ENCODE results near the gene GBE1.
A peak's percentile ranks its signal among the peaks of the same experiment; 100 is the strongest.

Gene GBE1

DNA sequence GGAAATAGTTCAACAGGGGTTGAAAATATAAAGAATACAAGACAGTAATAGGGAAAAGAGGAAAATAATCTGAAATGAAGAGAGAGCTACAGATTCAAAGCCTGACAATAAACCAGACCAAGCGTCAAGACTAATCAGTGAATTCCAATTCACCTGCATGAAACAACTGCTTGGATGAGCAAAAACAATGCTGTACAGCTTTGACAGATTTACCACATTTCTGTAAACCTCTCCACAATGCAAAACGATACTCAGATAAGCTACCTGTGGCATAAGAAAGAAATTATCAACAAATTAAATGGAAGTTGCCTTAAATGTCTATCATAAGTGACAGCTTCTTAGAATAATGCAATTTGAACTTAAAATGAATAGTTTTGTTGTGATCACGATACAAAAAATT, 65.4 kb downstream of the GBE1 start:
- DNase-seq = no peak

DNA sequence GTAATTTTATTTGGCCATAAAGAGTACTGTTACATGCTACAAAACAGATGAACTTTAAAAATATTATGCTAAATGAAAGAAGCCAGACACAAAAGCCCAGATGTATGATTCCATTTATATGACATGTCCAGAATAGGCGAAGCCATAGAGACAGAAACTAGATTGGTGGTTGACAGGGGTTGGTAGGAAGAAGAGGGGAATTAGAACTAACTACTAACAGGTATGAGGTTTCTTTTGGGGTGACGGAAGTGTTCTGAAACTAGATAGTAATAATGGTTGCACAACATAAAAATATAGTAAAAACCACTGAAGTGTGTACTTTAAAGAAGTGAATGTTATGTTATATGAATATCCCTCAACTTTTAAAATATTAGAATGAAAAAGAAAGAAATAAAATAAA, 66.1 kb downstream of the GBE1 start:
- DNase-seq = no peak

DNA sequence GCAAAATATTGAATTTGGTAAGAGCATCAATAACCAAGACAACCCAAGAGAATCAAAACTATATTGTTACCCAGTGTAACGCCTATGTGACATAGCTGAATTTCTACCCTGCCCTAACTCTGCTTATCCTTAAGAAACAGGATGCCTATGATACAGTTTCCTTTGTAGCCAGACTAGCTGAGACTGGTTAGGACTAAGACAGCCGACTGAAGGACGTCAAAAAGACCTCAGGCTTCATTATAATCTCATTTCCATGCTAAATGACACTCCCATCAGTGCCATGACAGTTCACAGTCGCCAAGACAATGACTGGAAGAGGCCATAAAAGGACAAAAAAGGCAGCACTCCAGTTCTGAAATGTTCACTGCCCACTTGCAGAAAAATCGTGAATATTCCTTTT, 66.8 kb downstream of the GBE1 start:
- no peak for DNase-seq

DNA sequence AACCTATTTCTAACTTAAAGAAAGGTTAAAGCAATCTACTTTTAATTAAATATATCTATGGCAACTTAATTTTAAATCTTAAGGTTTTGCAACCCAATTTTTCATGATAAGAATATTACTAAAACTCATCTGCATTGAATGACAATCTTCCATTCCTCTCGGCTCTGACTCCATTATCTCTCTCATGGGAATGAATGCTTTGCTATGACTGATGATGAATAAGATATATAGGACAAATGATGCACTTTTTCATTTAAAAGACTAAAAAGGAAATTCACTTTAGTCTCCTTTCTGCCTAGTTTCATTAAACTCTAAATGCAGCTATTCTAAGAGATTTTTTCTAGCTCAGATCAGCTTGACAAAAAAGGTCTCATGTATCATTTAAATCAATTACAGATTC, 68.7 kb downstream of the GBE1 start:
- DNase-seq = peak; percentile 40

DNA sequence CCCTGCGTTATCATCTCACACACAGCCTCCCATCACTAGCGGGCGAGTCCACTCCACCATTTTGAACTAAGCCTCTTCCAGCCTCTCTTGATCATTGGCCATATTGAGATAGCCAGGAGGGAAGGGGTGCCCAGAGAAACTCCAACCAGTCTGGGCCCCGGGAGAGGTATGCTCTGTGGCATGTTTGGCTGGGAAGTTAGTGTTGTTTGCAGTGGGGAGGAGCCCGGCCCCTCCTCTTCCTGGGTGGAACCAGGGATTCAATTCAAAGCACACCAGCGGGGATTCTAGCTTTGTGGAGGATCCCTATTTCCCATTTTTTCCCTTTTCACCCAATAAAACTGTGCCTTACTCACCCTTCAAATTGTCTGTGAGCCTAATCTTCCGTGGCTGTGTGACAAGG, 71.8 kb downstream of the GBE1 start:
- DNase-seq = no peak

DNA sequence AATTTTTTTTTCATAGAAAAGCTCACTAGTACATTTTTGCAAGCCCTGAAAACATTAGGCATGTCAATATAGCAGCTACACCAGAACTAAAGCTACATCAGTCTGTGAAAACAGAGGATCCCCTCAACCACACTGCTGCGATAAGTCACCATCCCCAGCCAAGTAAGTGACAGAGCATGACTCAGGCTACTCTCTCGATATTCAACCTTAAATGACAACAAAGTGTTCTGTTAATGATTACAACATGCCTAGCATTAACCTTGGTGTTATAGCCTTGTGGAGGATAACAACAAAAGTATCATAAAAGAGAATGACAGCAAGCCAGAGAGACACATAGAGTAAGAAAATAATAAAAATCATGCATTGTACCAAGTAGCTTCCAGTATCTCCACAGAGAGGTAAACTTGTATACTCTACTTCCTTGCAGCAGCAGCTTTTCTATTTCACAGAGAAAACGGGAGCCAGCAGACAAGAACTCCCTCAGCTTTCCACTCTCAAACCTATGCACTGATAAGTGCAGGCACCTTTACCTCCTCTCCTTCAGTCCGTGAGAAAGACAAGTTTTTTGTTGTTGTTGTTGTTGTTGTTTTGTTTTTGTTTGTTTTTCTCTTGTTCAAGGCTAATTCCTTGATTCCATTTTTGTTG, 76.6 kb downstream of the GBE1 start:
- peak; percentile 71 for DNase-seq

DNA sequence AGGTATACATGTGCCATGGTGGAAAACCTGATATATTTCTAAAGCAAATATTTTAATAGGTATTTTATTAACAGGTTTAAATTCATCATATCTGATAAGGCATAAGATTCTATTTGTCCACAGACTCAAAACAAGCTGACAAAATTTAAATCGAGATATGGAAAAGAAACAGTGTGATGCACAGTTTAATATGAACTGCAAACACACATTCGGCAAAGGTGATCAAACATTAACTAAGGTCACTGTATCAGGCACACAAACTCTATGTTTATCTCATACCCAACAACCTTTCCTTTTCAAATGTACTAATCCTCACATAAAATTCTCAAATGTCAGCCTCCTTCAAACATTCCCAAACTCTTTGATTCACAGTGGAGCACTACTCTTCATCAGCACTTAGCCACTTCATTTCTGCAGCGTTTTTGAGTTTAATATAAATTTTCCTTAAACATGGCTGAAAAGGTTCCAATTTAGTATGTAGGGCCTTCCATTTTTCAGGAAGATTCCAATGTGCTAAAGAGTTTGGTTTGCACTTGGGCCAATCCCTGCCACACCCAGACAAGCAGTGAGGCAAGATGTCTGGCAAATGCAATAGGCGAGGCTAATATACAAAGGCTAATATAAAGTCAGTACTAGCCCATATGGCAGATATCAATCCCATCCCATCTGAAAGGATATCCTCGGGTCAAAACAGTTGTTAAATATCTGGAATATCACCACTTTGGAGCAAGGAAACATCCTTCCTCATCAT, 84.6 kb downstream of the GBE1 start:
- no peak for DNase-seq

DNA sequence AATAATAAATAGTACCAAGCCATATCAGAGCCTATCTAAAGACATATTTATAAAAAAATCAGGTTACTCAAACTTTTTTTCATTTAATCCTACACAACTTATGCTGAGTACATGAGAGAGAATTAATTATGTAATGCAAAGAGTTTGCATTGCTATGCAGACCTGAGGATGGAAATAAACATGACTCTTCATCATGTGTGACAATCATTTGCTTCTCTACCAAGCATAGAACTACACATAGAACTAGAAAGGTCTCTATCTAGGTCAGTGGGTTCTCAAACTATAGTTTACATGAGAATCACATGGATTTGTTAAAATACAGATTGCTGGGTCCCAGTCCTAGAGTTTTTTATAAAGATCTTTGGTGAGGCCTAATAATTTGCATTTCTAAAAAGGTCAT, 86.8 kb downstream of the GBE1 start:
- no peak for DNase-seq

DNA sequence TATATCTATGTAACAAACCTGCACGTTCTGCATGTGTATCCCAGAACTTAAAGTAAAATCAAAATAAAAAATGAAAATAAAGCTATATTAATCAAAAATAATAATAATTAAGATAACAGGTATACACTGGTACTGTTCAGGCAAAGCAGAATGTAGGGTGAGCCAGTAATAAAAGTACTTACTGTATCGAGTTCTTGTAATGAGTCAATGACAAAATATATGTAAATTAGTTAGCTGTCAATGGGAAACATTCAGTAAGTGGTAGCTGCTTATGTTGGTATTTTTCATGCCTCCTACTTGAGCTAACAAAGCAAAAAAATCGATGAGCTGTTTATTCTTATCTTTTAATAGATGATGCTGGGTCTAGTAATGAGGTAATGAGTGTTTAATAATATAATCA, 93.2 kb downstream of the GBE1 start:
- no peak for DNase-seq

DNA sequence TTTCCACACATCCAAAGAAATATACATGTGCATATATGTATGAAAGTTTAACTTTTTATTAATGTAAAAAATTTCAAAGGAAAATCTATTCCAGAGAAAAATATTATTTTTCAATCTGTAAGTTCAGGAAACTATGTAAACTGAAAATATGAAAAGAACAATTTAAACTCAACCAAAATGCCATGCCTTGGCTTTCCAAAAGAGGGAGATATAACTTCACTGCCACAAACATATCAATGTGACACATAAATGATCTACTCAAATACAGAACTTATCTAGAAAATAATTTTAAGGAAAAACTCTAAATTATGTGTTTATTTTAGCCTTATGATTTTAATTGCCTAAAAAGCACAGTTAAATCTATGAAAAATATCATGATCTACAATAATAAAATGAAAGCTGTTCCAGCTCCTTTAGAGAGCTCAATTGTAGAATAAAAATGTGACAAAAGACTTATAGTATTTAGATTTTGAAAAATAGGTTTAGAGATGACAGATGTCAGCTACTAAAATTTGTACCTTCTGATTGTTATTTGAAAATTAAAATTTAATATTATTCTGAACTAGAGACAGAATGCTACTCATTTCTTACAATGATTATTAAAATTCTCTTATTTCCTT, 94.8 kb downstream of the GBE1 start:
- peak; percentile 33 for DNase-seq

DNA sequence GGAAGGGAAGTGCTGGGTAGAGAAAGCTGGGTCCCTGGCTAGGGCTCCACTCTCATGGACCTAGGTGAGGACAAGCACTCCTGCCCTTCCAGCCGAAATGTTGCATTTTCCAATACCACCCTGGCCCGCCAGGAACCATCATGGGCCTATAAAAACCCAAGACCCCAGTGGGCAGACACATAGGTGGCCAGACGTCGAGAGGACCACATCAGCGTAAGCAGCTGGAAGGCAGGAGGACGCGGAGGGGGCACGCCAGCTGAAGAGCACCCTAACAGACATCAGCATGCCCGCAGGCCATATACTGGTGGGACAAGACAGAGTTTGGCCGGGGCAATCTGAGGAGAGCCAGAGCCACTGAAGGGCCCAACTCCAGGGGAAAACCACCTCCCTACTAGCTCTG, 98.3 kb downstream of the GBE1 start:
- DNase-seq = no peak

DNA sequence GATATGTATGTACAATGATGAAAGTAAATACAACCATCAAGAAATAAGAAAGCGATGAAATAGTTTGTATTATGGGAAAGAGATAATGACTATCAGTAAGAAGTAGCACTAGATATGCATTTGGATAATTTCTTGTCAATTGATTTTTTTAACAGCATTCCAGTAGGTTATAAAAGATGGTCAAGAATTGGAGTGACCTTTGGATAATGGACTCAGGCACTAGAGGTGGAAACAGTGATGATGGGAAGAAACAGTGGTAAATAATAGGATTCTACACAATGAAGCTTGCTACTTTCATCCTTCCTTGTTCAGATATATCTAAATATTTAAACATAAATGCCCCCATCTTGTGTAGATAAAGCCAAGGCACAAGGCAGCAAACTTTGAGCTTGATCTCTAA, 101.4 kb downstream of the GBE1 start:
- DNase-seq = no peak

DNA sequence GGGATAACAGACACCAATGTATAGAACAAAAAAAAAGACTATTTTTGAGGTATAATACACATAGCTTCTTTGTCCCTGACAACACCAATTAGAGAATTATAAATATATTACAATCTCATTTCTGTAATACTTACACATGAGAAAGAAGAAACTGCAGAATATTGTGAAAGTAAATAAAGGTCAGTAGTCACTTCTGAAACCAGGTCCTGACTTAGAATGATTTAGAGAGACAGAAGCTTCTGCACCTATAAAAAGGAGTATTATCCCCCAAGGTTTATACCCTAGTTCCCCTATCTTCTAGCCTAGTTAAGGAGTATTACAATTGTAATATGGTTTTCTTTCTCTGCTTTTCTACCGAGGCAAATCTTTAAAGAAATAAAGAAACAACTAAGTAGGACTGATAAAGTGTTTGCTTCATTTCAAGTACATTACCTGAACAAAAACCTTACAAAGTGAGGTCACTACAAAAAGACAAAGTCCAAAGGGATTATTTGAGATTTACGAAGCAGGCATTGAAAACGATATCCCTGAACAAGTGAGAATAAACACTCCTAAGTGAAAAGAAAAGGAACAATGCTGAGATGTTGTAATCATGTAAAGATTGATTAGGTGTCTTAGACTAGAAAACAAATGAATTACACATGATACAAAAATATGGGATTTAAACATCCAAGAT, 103.0 kb downstream of the GBE1 start:
- no peak for DNase-seq

DNA sequence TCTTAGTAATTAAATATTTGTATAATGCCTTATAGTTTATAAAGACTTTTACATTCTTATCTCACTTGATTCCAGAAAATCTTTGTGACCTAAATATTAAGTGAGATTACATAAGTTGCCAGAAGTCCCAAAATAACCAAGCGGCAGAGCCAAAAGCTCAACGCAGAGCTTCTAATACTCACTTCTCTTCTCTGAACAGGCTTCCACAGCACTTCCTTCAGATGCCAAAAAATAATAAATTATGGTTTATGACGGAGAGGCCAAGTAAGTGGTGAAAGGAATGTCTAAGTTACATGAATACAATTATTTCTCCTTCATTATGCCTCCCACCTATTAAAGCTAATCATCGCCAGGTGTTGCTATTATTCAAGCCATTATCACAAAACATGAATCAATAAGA, 110.3 kb downstream of the GBE1 start:
- no peak for DNase-seq

DNA sequence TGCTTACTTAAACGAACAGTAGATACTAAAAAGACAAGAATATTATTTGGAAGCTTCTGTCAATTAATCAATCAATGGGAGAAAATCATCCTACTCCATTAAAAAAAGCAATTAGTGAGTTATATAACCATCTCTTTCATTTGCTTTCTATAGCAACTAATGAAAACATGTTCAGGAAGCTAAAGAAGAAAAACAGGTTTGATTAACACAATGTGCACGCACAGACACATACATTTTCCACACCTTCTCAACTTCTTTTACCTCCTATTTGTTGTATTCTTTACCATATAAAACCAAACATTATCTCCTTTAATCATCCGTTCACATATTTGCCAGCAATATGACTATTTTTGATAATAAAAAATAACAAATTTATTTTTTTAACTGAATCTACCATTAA, 111.3 kb downstream of the GBE1 start:
- no peak for DNase-seq

DNA sequence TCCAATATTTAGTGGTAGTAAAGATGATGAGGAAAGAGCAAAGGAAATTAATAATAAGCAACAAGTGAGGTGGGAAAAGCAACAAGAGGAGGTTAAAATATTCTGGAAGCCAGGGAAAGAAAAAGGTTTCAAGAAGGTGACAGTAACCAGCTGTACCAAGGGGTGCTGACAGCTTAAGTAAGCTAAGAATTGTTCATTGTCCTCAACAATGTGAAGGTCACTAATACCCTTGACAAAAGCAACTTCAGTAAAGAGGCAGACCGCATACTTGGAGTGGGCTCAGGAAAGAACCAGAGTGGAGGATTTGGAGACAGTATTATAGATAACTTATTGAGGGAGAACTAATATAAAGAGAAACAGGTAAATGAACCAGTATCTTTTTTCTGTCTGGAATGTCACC, 116.2 kb downstream of the GBE1 start:
- DNase-seq = no peak

DNA sequence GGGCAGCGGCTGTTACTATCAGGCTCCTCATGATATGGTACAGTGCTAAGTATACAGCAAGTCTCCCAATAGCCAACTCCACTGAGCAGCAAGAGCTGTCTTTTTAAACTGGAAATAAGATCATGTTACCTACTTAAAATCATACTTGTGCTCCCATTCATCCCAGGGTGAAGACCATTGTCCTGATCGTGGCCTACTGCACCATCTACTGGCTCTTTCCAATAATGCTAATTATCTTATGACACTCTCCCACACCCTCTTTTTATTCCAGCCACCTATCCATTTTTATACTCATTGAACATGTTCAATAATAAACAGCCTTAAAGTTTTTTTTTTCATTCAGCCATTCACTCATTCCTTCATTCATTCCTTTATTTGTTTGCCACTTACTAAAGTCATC, 117.7 kb downstream of the GBE1 start:
- DNase-seq = peak; percentile 39

DNA sequence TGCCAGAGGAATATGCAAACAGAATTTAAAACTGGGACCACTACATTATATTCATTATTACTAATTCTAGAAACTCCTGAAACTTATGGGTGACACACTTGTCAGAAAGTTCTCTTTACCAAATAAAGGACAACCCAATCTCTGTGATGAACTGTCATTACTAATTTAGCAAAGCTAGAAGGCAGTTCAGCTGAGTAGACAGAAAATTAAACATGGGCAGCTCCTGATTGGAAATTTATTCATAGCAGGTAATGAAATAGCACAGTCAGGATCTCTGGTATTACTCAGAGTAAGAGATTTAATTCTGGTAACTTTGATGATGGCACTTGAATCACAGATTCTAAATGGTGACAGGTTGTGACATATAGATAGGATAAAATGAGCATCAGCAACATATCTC, 123.0 kb downstream of the GBE1 start:
- no peak for DNase-seq

DNA sequence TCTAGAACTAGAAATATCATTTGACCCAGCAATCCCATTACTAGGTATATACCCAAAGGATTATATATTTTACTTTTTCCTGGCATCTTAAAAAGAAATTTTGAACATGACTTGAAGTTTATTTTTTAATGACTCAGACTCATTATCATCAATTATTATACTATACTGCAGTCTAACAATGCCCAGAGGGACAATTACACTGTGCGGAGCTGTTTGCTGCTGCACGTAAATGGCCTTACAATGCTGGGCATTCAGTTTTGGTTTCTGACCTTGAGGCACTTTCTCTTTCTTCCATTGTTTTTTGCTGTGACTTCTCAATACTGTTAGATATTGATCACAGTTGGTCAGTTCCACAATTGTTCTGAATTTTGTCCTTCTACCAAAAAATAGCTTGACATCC, 128.8 kb downstream of the GBE1 start:
- DNase-seq = no peak

DNA sequence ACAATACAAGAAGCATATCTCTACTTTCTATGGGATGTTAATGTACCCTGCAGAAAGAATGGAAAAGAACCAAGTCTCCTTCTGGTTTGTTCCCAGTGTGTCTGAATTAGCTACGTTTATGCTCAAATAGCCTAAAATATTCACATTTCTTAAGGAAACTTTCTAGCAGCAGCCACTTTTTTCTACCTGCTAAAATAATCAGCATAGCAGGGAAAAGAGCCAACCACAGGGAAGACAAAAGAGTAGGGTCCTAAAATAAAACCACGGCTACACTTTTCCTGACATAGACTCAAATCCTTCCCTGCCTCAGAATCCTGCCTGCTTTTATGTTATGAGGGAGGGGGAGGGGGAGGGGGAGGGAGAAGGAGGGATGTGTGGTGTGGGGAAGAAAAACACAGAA, 136.7 kb downstream of the GBE1 start:
- DNase-seq = no peak

DNA sequence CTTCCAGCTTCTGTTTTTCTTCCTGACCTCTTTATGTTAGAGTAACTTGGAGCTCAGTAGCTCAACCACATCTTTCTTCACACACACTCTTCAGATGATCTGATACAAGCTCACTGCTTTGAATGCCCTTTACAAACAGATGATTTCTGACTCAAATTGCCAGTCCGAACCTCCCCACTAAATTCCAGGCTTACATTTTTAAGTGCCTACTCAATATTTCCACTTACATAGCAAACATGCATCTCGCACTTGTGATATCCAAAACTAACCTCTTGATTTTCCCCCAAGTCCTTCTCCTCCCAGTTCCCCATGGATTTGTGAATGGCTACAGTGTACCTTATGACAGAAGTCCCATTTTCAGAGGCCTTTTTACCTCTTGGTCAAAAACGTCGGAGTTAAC, 139.1 kb downstream of the GBE1 start:
- DNase-seq = peak; percentile 50

DNA sequence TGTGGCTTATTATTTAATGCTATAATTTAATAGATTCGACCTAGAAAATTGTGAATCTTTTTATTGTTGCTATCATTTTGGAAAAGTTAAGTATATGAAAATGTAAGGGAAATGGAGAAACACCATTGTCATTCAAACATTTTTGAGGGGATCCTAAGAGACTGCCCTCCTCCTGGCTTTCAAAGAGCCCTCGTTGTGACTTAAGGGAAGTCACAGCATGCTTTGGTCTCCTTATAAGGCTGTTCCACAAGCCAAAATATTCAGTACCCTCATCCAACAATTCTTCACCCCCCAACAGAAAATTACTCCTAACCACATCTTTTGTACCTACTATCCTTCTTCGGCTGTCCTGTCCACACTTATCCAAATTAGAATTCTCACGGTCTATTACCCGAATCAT, 140.2 kb downstream of the GBE1 start:
- DNase-seq = no peak

DNA sequence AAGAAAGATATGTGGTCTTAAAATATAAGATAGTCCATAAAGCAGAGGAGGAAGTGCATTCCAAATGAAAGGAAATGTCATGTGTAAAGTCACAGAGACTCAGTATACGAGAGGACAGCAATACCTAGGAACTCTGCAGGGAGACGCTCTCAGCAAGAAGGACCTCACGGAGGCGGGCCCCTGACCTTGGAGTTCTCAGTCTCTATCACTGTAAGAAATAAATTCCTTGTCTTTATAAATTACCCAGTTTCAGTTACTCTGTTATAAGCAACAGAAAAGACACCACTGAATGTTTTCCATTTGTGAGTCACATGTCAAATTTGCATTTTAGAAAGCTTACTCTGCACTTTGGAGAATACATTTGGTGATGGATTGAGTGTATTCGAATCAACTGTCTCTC, 140.6 kb downstream of the GBE1 start:
- no peak for DNase-seq

DNA sequence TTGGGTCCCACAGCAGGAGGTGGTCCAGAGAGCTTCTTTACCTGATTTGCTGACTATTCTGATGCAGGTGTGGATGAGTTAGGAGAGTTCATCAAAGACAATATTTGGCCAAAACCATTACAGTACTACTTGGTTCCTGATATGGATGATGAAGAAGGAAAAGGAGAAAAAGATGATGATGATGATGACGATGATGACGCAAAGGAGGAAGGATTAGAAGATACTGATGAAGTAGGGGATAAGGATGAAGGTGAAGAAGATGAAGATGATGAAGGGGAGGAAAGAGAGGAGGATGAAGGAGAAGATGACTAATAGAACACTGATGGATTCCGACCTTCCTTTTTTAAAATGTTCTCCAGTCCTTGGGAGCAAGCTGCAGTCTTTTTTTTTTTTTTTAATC, 148.7 kb downstream of the GBE1 start:
- no peak for DNase-seq

All from fibroblast of skin of right biceps (primary cell).